ENCODE results near the gene SPAG9.

Gene SPAG9

DNA sequence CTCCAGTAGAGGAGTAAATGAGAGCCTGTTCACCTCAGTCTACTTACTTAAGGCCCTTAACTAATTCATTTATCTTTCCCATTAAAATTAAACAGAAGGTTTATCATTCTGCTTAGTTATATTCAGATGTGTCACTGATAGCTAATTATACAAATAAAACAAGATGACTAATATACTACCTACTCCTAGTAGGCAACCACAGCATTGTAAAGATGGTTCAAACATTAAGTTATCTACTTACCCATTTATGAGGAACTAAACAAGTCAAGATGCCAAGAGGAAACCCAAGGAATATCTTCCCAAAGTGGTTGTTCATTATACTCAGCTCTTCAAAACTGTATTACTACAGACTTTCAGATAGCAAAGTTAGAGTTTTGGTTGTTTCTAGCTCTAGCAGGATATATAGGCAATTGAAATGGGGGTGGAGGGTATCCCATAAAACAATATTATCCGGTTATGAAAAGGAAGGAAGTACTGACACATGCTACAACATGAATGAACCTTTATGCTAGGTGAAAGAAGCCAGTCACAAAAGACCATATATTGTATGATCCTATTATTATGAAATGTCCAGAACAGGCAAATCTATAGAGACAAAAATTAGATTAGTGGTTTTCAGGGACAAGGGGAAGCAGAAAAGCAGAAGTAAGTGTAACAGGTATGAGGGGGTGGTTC is 56.5 kb downstream of the SPAG9 start:
- no peak for DNase-seq (ENCODE audit: extremely low read depth, low read depth)
- TF ChIP-seq, protein P1, sequence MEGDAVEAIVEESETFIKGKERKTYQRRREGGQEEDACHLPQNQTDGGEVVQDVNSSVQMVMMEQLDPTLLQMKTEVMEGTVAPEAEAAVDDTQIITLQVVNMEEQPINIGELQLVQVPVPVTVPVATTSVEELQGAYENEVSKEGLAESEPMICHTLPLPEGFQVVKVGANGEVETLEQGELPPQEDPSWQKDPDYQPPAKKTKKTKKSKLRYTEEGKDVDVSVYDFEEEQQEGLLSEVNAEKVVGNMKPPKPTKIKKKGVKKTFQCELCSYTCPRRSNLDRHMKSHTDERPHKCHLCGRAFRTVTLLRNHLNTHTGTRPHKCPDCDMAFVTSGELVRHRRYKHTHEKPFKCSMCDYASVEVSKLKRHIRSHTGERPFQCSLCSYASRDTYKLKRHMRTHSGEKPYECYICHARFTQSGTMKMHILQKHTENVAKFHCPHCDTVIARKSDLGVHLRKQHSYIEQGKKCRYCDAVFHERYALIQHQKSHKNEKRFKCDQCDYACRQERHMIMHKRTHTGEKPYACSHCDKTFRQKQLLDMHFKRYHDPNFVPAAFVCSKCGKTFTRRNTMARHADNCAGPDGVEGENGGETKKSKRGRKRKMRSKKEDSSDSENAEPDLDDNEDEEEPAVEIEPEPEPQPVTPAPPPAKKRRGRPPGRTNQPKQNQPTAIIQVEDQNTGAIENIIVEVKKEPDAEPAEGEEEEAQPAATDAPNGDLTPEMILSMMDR (IDR thresholded peaks at IDR 0.05; ENCODE audit: low read depth, low read length, missing control alignments): no peak
- no peak overlapping the region for H3K4me3 ChIP-seq (replicated peaks; ENCODE audit: low read depth, low read length)

DNA sequence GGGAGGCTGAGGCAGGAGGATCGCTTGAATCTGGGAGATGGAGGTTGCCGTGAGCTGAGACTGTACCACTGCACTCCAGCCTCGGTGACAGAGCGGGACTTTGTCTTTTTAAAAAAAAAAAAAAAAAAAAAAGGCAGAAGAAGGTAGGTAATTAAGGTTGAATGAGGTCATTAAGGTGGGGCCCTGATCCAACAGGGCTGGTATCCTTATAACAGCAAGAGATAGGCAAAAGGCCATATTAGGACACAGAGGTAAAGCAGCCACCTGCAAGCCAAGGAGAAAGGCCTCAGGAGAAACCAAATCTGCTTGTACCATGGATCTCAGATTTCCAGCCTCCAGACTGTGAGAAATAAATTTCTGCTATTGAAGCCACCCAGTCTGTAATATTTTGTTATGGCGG is 60.3 kb downstream of the SPAG9 start:
- no peak overlapping the region for H3K4me3 ChIP-seq (replicated peaks; ENCODE audit: low read depth, low read length)
- no peak for DNase-seq (ENCODE audit: extremely low read depth, low read depth)
- TF ChIP-seq, protein P1 (IDR thresholded peaks at IDR 0.05; ENCODE audit: low read depth, low read length, missing control alignments): no peak

DNA sequence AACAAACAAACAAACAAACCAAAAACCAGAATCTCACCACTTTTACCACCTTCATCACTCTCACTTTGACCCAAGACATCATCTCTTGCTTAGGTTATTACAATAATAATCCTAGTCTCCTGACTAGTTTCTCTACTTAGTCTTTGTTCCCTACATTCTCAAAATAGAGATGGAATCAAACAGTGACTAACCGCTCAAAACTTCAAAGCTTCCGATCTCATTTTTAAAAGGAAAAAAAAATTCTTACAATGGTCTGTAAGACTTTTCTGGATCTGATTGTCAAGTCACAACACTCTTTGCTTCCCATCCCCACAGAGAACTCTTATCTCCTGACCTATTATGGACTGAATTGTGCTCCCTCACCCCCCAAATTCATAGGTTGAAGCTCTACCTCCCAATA is 60.9 kb downstream of the SPAG9 start:
- DNase-seq (ENCODE audit: extremely low read depth, low read depth): no peak
- TF ChIP-seq, protein P1 (IDR thresholded peaks at IDR 0.05; ENCODE audit: low read depth, low read length, missing control alignments): no peak
- no peak overlapping the region for H3K4me3 ChIP-seq (replicated peaks; ENCODE audit: low read depth, low read length)

DNA sequence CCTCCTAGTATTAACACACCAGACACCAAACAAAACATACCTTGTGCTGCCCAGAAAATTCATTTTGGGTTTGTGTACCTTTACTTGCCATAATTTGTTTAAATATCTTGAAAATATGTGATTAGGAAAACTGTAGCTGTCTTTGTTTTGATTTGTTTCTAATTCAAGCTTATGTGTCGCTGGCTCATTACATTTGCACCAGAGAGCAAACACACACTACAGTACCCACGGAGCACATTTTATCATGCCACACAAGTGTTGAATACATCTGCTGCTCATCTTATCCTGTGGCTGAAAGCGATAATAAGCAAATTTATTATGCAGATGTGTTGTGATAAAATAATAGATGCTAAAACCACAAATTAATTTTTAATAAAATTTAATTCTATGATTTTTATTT is 63.1 kb downstream of the SPAG9 start:
- TF ChIP-seq, protein P1 (IDR thresholded peaks at IDR 0.05; ENCODE audit: low read depth, low read length, missing control alignments): no peak
- no peak for DNase-seq (ENCODE audit: extremely low read depth, low read depth)
- H3K4me3 ChIP-seq (replicated peaks; ENCODE audit: low read depth, low read length): no peak overlapping the region

DNA sequence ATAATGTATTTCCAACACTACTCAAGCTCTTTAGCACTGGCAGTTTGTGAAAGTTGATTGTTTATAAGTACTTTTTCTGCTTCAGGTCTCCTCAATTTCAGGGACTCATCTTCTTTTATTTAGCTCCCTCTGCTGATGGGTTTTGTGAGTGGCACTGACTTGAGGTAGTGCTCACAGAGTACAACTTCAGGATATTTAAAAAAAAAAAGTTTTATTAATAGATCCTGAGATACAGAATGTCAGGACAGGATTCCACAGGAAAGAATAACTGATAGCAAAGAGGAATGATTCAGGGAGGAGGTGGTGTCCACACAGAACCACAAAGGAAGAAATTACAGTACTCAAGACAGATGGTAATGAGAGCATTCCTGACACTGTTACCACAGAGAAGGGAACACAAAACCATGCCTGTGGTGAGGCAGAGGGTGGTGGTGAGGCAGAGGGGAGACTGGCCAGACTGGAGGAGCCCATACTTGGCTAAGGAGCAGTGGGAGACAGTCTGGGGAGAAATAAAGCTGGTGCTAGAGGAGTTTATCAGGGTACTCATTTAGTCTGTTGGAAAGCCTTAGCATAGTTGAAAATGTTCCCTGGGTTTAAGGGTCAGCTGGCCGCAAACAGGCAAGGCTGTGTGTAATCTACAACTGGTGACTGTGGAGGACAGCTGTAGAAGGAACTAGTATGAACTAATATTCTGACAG is 63.7 kb downstream of the SPAG9 start:
- H3K4me3 ChIP-seq (replicated peaks; ENCODE audit: low read depth, low read length): no peak overlapping the region
- DNase-seq (ENCODE audit: extremely low read depth, low read depth): peak; percentile 47
- TF ChIP-seq, protein P1 (IDR thresholded peaks at IDR 0.05; ENCODE audit: low read depth, low read length, missing control alignments): peak; percentile 64

DNA sequence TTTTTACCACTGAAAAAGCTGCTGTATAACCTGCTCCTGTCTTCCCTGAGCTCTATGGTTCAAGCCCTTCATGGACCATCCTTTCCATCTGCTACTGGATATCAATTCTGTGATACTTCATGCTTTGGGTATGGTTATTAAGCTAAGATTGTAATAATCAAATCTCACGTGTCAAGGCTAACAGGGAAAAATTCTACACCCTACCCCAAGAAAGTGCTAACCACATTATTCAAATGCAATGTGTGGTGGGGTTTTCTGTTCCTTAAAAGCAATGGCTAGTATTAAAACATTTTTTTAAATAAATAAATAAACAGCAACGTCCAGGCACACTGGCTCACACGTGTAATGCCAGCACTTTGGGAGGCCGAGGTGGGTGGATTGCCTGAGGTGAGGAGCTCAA is 65.9 kb downstream of the SPAG9 start:
- DNase-seq (ENCODE audit: extremely low read depth, low read depth): no peak
- TF ChIP-seq, protein P1 (IDR thresholded peaks at IDR 0.05; ENCODE audit: low read depth, low read length, missing control alignments): no peak

More for the DNA sequence above, 65.9 kb downstream of the SPAG9 start:
- H3K4me3 ChIP-seq (replicated peaks; ENCODE audit: low read depth, low read length): no peak overlapping the region

Measured in HFF-Myc (cell line).